Astrocyte (in vitro differentiated cells and primary cell): ENCODE measurements around the gene SLC25A47. TPM values are rescaled to one million over a fixed set of nuclear protein-coding genes. Genes with fewer than 3 reads are reported as not detected.

ENCODE experiments used
- DNase-seq: peaks from one replicate; pipeline ENCODE4 v3.0.0-alpha.2; 2010; ENCODE audit warnings: low read depth
- FAIRE-seq: peaks from 2 replicates; lab custom pipeline; 2011; peaks lifted over from hg19 to GRCh38; lab: Jason Lieb, UNC
- H2AFZ ChIP-seq: 2 replicates; pipeline ENCODE4 v1.6.0; 2012; ENCODE audit warnings: low read depth, low read length, inconsistent platforms
- H3K27ac ChIP-seq: 2 replicates; pipeline ENCODE4 v1.5.1; 2011; ENCODE audit warnings: low read depth, low read length, inconsistent platforms
- H3K27me3 ChIP-seq: 2 replicates; pipeline ENCODE4 v1.6.0; 2011; ENCODE audit warnings: low read length, inconsistent platforms; ENCODE audit not compliant: insufficient read depth
- H3K36me3 ChIP-seq: 2 replicates; pipeline ENCODE4 v1.5.1; 2011; ENCODE audit warnings: low read length, inconsistent platforms; ENCODE audit not compliant: insufficient read depth
- H3K4me1 ChIP-seq: 2 replicates; pipeline ENCODE4 v1.5.1; 2011; ENCODE audit warnings: low read length, inconsistent platforms; ENCODE audit not compliant: insufficient read depth
- H3K4me2 ChIP-seq: 2 replicates; pipeline ENCODE4 v1.6.0; 2012; ENCODE audit warnings: low read length, inconsistent platforms
- H3K4me3 ChIP-seq: 2 replicates; pipeline ENCODE4 v1.5.1; 2011; ENCODE audit warnings: low read depth, mild to moderate bottlenecking, low read length, inconsistent platforms; ENCODE audit not compliant: insufficient read depth
- H3K79me2 ChIP-seq: 2 replicates; pipeline ENCODE4 v1.6.0; 2012; ENCODE audit warnings: mild to moderate bottlenecking, low read length, inconsistent platforms; ENCODE audit not compliant: insufficient read depth
- H3K9ac ChIP-seq: 2 replicates; pipeline ENCODE4 v1.6.0; 2012; ENCODE audit warnings: mild to moderate bottlenecking, low read length, inconsistent platforms
- H3K9me3 ChIP-seq: 2 replicates; pipeline ENCODE4 v1.5.1; 2012; ENCODE audit warnings: low read depth, mild to moderate bottlenecking, low read length, inconsistent platforms; ENCODE audit not compliant: insufficient read depth
- H4K20me1 ChIP-seq: 2 replicates; pipeline ENCODE4 v1.6.0; 2012; ENCODE audit warnings: low read length, inconsistent platforms; ENCODE audit not compliant: insufficient read depth
- H3K27ac Mint-ChIP-seq: one replicate; pipeline ENCODE4 v1.8.0; 2021; ENCODE audit warnings: mild to moderate bottlenecking, mixed read lengths; ENCODE audit not compliant: unreplicated experiment
- H3K27me3 Mint-ChIP-seq: one replicate; pipeline ENCODE4 v1.8.0; 2021; ENCODE audit warnings: low read depth, mixed read lengths; ENCODE audit not compliant: unreplicated experiment
- H3K36me3 Mint-ChIP-seq: one replicate; pipeline ENCODE4 v1.8.0; 2021; ENCODE audit warnings: low read depth, mixed read lengths; ENCODE audit not compliant: unreplicated experiment
- H3K4me1 Mint-ChIP-seq: one replicate; pipeline ENCODE4 v1.8.0; 2021; ENCODE audit warnings: low read depth, mixed read lengths; ENCODE audit not compliant: unreplicated experiment
- H3K4me3 Mint-ChIP-seq: one replicate; pipeline ENCODE4 v1.8.0; 2021; ENCODE audit warnings: mild to moderate bottlenecking, moderate library complexity, mixed read lengths; ENCODE audit not compliant: unreplicated experiment
- H3K9me3 Mint-ChIP-seq: one replicate; pipeline ENCODE4 v1.8.0; 2021; ENCODE audit warnings: mild to moderate bottlenecking, mixed read lengths; ENCODE audit not compliant: unreplicated experiment
- CTCF ChIP-seq: IDR thresholded peaks from 2 replicates; pipeline ENCODE4 v1.5.1; 2011; ENCODE audit warnings: low read depth, mild to moderate bottlenecking, inconsistent platforms, low read length, moderate library complexity; ENCODE audit not compliant: insufficient read depth
- EZH2 ChIP-seq: IDR thresholded peaks from 2 replicates; pipeline ENCODE4 v1.6.1; 2012; ENCODE audit warnings: mild to moderate bottlenecking, low read length, inconsistent platforms; ENCODE audit not compliant: insufficient read depth
- total RNA-seq: library from RNA; stranded (reverse); gene quantifications from 2 replicates; pipeline ENCODE4 v1.2.1, GENCODE V29; 2021

The SLC25A47 gene
- total RNA-seq, 1 donor from 2014 or later = not detected

GRCh38 chr14:100317389-100317788 lies 5.8 kb upstream of the SLC25A47 start:
- Mint-ChIP-seq H3K36me3 (no peaks in the 10 kb centered on the region), H3K4me3 (no peak overlapping the region), H3K27me3 (peaks cover 23% of the 10 kb centered on the region), H3K4me1 (peaks cover 2% of the 10 kb centered on the region), H3K9me3 (no peaks in the 10 kb centered on the region), H3K27ac (no peak overlapping the region)
- Histone ChIP-seq H3K4me2 (no peak overlapping the region), H3K79me2 (no peaks in the 10 kb centered on the region), H3K9me3 (no peaks in the 10 kb centered on the region), H3K9ac (no peak overlapping the region), H3K36me3 (no peaks in the 10 kb centered on the region), H2AFZ (no peak overlapping the region), H4K20me1 (no peaks in the 10 kb centered on the region), H3K4me3 (no peak overlapping the region), H3K27ac (no peak overlapping the region), H3K27me3 (no peaks in the 10 kb centered on the region), H3K4me1 (no peaks in the 10 kb centered on the region)
- FAIRE-seq (no peak), DNase-seq (no peak)
- TF ChIP-seq CTCF (no peak), EZH2 (no peak)

- Histone ChIP-seq H3K9me3 (no peaks in the 10 kb centered on the region), H3K9ac (no peak overlapping the region), H3K4me3 (no peak overlapping the region), H4K20me1 (no peaks in the 10 kb centered on the region), H3K79me2 (no peaks in the 10 kb centered on the region), H3K27ac (no peak overlapping the region), H2AFZ (peak overlapping the region; percentile 32), H3K36me3 (no peaks in the 10 kb centered on the region), H3K4me1 (no peaks in the 10 kb centered on the region), H3K4me2 (peak overlapping the region; percentile 45), H3K27me3 (no peaks in the 10 kb centered on the region)
- H3K4me1 Mint-ChIP-seq = peaks cover 2% of the 10 kb centered on the region
- H3K27ac Mint-ChIP-seq = no peak overlapping the region
- H3K4me3 Mint-ChIP-seq = peak overlapping the region; percentile 45
- FAIRE-seq (no peak), DNase-seq (peak; percentile 14)
- TF ChIP-seq EZH2 = no peak
- TF ChIP-seq CTCF = peak; percentile 46
- H3K36me3 Mint-ChIP-seq = no peaks in the 10 kb centered on the region
- H3K27me3 Mint-ChIP-seq = peaks cover 27% of the 10 kb centered on the region
- no peaks in the 10 kb centered on the region for H3K9me3 Mint-ChIP-seq
These were observed 5.0 kb upstream of the SLC25A47 start for GRCh38 chr14:100317912-100318808.
